Cortex of kidney (tissue), 1 donor: ENCODE measurements around the gene GPC5.
"Not testable (repeated sequence)": the region's sequence is repeated elsewhere in the genome, so short reads cannot be mapped to it uniquely, and the experiment has no call there.

ENCODE experiments used
- DNase-seq: peaks from one replicate; lab custom pipeline; 2025; lab: John Stamatoyannopoulos, UW

Gene GPC5

GRCh38 chr13:92473765-92474475, 1075.5 kb downstream of the GPC5 start:
- no peak for DNase-seq

- DNase-seq: no peak
Measured at GRCh38 chr13:92480387-92480786, 1082.0 kb downstream of the GPC5 start.

GRCh38 chr13:92482790-92483189, 1084.4 kb downstream of the GPC5 start:
- DNase-seq: not testable (repeated sequence)

- no peak for DNase-seq
Measured at GRCh38 chr13:92483894-92484293, 1085.5 kb downstream of the GPC5 start.

GRCh38 chr13:92487238-92487637, 1088.8 kb downstream of the GPC5 start:
- DNase-seq: no peak

GRCh38 chr13:92488249-92488852, 1089.9 kb downstream of the GPC5 start:
- no peak for DNase-seq

- no peak for DNase-seq
Measured at GRCh38 chr13:92491839-92492238, 1093.4 kb downstream of the GPC5 start.

GRCh38 chr13:92494915-92495314, 1096.5 kb downstream of the GPC5 start:
- DNase-seq: no peak

- DNase-seq: no peak
Measured at GRCh38 chr13:92500192-92500591, 1101.8 kb downstream of the GPC5 start.

- no peak for DNase-seq
Measured at GRCh38 chr13:92510416-92510815, 1112.0 kb downstream of the GPC5 start.

GRCh38 chr13:92512852-92513251, 1114.4 kb downstream of the GPC5 start:
- no peak for DNase-seq

- no peak for DNase-seq
Measured at GRCh38 chr13:92513672-92514071, 1115.3 kb downstream of the GPC5 start.

GRCh38 chr13:92514420-92515125, 1116.2 kb downstream of the GPC5 start:
- no peak for DNase-seq

- not testable (repeated sequence) for DNase-seq
Measured at GRCh38 chr13:92516878-92517277, 1118.5 kb downstream of the GPC5 start.

- DNase-seq: not testable (repeated sequence)
Measured at GRCh38 chr13:92518622-92519021, 1120.2 kb downstream of the GPC5 start.

- DNase-seq: no peak
Measured at GRCh38 chr13:92530364-92530763, 1131.9 kb downstream of the GPC5 start.

- DNase-seq: no peak
Measured at GRCh38 chr13:92535222-92536006, 1137.0 kb downstream of the GPC5 start.

- no peak for DNase-seq
Measured at GRCh38 chr13:92537471-92537870, 1139.0 kb downstream of the GPC5 start.

GRCh38 chr13:92538164-92538563, 1139.7 kb downstream of the GPC5 start:
- no peak for DNase-seq

GRCh38 chr13:92539148-92539547, 1140.7 kb downstream of the GPC5 start:
- DNase-seq: not testable (repeated sequence)

GRCh38 chr13:92547266-92547665, 1148.8 kb downstream of the GPC5 start:
- DNase-seq: no peak

- DNase-seq: no peak
Measured at GRCh38 chr13:92549276-92549675, 1150.9 kb downstream of the GPC5 start.
